ENCODE measurements around the gene SLC17A8.
"Not testable (repeated sequence)": the region's sequence is repeated elsewhere in the genome, so short reads cannot be mapped to it uniquely, and the experiment has no call there.

The SLC17A8 gene

DNA sequence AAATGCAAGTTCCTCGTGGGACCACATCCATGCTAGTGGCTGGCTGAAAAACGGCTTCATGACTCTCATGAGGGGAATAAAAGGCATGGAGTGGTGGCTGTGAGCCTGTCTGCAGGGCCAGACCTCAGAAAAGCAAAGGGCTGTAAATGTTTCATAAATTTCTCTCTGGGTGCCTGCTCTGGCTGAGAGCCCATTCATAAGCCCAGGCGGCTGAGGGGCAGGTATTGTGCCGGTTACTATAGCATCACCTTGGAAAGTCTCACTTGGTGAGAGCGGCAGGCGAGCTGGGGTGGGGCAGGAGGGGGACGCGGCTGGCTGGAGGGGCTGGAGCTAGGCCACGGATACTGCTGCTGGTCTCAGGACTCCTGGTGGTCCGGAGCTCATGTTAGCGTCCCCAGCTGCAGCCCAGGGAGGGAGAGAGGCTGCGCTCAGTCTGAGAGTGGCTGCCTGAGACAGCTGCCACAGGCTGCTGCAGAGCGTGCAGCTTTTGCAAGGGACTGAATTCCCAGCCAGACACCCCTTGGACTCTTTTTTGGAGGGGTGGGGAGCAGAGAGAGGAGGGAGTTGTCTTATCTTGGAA lies at the start of gene SLC17A8:
Gene SLC17A8 (plus strand): TSS at position 431 of the 580 bp plus-strand sequence. CDS start 318 bp downstream, outside the sequence.
- DNase-seq = no peak

DNA sequence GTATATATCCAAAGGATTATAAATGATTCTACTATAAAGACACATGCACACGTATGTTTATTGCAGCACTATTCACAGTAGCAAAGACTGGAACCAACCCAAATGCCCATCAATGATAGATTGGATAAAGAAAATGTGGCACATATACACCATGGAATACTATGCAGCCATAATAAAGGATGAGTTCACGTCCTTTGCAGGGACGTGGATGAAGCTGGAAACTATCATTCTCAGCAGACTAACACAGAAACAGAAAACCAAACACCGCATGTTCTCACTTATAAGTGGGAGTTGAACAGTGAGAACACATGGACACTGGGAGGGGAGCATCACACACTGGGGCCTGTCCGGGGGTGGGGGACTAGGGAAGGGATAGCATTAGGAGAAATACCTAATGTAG lies 48.7 kb upstream of the SLC17A8 start:
- DNase-seq = not testable (repeated sequence)

GRCh38 chr12:100311317-100311716 lies 45.6 kb upstream of the SLC17A8 start:
- no peak for DNase-seq

- DNase-seq = no peak
Observed at GRCh38 chr12:100317371-100317770, 39.5 kb upstream of the SLC17A8 start.

- no peak for DNase-seq
Observed at GRCh38 chr12:100324498-100324897, 32.4 kb upstream of the SLC17A8 start.

DNA sequence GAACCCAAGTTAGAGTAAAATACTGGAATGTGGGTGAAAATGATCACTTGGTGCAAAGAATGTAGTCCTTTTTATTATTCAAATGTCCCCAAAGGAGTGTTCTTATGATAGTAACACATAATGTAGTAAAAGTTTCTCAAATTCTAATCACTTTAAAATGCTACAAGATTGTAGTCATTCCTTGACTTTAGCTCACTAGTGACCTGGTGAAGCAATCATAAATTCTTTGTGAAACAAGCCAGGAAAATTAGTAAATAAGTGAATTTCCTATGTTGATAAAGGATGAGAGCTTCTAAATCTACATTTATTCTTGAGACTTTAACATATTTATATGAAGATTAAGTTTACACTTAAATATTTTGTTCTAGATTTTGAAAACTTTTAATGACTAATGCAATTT lies 30.7 kb upstream of the SLC17A8 start:
- no peak for DNase-seq

DNA sequence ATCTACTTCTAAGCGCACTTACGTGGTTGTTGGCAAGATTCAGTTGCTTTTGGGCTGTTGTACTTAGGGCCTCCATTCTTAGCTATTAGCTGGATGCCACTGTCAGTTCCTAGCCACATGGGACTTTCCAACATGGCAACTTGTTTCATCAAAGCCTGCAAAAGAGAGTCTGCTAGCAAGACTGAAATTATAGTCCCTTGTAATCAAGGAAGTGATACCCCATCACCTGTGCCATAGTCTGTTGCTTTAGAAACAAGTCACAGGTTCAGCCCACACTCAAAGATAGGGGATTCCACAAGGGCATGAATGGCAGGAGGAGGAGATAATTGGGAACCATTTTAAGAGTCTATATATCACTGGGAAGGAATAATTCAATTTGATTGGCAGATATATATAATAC lies 27.1 kb upstream of the SLC17A8 start:
- no peak for DNase-seq

- no peak for DNase-seq
Observed at GRCh38 chr12:100331871-100332270, 25.0 kb upstream of the SLC17A8 start.

- DNase-seq = no peak
Observed at GRCh38 chr12:100332852-100333251, 24.0 kb upstream of the SLC17A8 start.

DNA sequence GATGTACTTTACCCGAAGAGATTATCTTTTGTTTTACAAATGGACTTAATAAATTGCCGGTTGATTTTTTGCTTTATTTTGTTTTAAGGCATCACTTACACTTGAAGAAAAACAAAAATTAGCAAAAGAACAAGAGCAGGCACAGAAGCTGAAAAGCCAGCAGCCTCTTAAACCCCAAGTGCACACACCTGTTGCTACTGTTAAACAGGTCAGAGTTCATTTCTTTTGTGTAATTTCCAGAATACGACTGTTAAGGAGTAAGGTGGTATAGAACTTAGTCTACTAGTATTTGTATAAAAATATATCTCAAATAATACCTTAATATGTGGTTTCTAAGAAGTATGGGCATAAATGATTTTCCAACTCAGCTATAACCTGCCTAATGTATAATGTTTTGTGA lies 19.6 kb upstream of the SLC17A8 start:
- no peak for DNase-seq

GRCh38 chr12:100337727-100338126 lies 19.1 kb upstream of the SLC17A8 start:
- DNase-seq = no peak

GRCh38 chr12:100339071-100339470 lies 17.8 kb upstream of the SLC17A8 start:
- no peak for DNase-seq

DNA sequence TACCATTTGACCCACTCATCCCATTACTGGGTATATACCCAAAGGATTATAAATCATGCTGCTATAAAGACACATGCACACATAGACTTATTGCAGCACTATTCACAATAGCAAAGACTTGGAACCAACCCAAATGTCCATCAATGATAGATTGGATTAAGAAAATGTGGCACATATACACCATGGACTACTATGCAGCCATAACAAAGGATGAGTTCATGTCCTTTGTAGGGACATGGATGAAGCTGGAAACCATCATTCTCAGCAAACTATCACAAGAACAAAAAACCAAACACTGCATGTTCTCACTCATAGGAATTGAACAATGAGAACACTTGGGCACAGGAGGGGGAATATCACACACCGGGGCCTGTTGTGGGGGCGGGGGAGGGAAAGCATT lies 14.0 kb upstream of the SLC17A8 start:
- not testable (repeated sequence) for DNase-seq

GRCh38 chr12:100344351-100344750 lies 12.5 kb upstream of the SLC17A8 start:
- not testable (repeated sequence) for DNase-seq

DNA sequence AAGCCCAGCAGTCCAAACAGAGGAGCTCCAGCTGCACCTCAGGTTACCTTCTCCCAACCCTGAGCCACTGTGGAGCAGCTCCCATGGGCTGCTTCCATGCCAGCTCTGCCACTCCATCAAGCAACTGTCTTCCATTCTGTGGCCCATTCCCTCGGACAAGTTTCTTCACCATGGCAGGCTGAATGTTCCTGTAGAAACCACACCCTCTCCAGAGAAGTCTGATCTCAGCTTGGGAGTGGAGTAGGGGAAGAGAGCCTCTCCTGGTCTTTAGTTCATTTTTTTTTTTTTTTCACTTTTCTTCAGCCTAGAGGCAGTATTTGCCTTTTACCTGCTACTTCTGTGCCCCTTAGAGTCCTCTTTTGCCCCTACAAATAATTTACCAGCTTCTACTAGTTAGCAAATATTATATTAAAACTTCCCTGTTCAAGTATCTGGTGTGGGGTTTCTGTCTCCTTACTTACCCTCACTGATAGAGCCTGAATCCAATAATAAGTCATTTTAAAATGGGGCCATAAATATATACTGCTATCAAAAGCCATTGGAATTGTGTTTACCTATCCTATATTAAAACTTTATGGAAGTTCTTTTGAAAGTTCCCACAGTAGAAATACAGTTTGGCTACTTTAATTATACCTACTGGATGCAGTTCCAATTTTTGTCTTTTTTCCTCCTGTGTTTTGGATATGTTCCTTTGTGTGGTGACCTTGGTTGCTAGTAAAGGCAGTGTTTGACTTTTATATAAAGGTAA lies 11.7 kb upstream of the SLC17A8 start:
- DNase-seq = no peak

- no peak for DNase-seq
Observed at GRCh38 chr12:100346660-100347059, 10.2 kb upstream of the SLC17A8 start.

DNA sequence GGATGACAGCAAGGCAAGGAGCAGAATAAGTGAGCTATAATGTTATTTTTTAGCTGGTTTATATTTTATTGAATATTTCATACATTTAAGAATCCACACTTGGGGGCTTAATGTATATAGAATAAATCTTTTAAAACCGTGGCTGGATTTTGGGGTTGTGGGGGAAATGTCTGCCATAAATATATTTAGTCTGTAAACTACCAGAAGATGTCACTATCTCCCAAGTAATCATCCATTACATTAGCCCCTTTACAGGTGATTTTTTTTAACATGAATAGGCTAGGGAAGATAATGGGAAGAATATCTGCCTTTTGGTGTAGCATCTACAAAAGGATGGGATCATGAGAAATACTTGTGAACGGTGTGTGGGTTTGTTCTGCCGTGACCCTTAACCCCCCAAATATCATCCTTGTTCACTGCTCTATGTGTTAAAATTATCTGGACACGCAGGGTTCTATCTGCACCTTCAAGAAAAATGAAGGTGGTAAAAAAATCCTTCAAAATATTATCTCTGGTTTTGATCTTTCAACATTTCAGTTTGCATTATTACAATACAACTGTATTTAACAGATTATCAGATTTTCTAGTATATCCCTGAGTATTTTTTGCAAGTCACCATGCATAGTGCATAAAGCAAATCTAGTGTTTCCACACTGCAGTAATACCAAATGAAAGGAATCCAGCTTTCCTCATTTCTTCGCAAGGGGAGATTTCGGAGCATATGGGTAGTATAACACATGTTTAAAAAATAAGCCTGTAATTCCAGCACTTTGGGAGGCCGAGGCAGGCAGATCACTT lies 8.0 kb upstream of the SLC17A8 start:
- DNase-seq = no peak

- no peak for DNase-seq
Observed at GRCh38 chr12:100359248-100359647, 2.4 kb downstream of the SLC17A8 start.

GRCh38 chr12:100359822-100360221 lies 2.9 kb downstream of the SLC17A8 start:
- no peak for DNase-seq

- no peak for DNase-seq
Observed at GRCh38 chr12:100360450-100360849, 3.6 kb downstream of the SLC17A8 start.

GRCh38 chr12:100364324-100364723 lies 7.5 kb downstream of the SLC17A8 start:
- no peak for DNase-seq

- no peak for DNase-seq
Observed at GRCh38 chr12:100365411-100365810, 8.5 kb downstream of the SLC17A8 start.

DNA sequence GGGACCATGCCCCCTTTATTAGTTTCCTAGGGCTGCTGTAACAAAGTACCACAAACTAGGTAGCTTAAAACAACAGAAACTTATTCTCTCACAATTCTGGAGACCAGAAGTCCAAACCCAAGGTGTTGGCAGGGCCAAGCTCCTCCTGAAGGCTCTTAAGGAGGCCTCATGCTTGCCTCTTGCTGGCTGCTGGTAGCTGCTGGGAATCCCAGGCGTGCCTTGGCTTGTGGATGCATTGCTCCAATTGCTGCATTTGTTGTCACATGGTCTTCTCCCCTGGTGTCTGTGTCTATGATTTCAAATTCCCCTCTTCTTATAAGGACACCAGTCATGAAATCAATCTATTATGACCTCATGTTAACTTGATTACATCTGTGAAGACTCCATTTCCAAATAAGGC lies 11.2 kb downstream of the SLC17A8 start:
- DNase-seq = no peak

GRCh38 chr12:100371146-100371545 lies 14.3 kb downstream of the SLC17A8 start:
- no peak for DNase-seq

All from stimulated activated CD4-positive, alpha-beta T cell treated with anti-CD3 and anti-CD28 coated beads, Interleukin-1b, Interleukin-23, amount 100 ng/mL, for 48 hours (primary cell).